B cell (primary cell): ENCODE data around the gene PI4KB. TPM values are rescaled to one million over a fixed set of nuclear protein-coding genes. Genes with fewer than 3 reads are reported as not detected.

Source experiments
- ATAC-seq: fragments of 200-7000 bp; cut with Tn5 transposase; one replicate; pipeline ENCODE4 v1.10.0; 2021; ENCODE audit warnings: low read depth, mild to moderate bottlenecking, moderate number of reproducible peaks, moderate library complexity
- CTCF ChIA-PET: fragments of 350-600 bp; sonication (Branson Sonifier 250); formaldehyde crosslinking; loops from one replicate; lab custom pipeline; 2021; ENCODE audit warnings: antibody characterized with exemption, inconsistent platforms; lab: Charles Lee
- POLR2A ChIA-PET: fragments of 350-600 bp; sonication (Branson Sonifier 250); formaldehyde crosslinking; loops from one replicate; lab custom pipeline; 2021; ENCODE audit warnings: antibody characterized with exemption; lab: Charles Lee
- DNase-seq: peaks from one replicate; pipeline ENCODE4 v3.0.0; 2013
- H2AFZ ChIP-seq: 2 replicates; pipeline ENCODE4 v1.6.1; 2012; ENCODE audit warnings: mild to moderate bottlenecking, low read depth, low read length; ENCODE audit not compliant: insufficient read depth, poor library complexity, severe bottlenecking
- H3K27ac ChIP-seq, 2 donors: 1 replicate in 1 of 2; 2 replicates in 1 of 2; pipeline ENCODE4 v1.5.1; 2012 to 2013; ENCODE audit warnings: low read length in 2 of 2, mild to moderate bottlenecking in 2 of 2, moderate library complexity in 1 of 2
- H3K27me3 ChIP-seq, 4 experiments: fragments of 200-600 bp in 1 of 4; sonication (generic) in 1 of 4; replicated peaks in 1 of 4; 1 replicate in 2 of 4; 2 replicates in 2 of 4; pipeline versions ENCODE4 v1.6.1 to v1.7.0; 2013 to 2016; ENCODE audit warnings: low read length in 3 of 4, mild to moderate bottlenecking in 2 of 4, mixed read lengths in 1 of 4, moderate library complexity in 1 of 4; ENCODE audit not compliant: insufficient read depth in 4 of 4, control insufficient read depth in 3 of 4; ENCODE audit errors: control extremely low read depth in 1 of 4
- H3K36me3 ChIP-seq, 2 experiments: replicated peaks in 1 of 2; 1 replicate in 1 of 2; 2 replicates in 1 of 2; pipeline versions ENCODE4 v1.6.1 to v1.7.1; 2013; ENCODE audit warnings: low read length in 1 of 2; ENCODE audit not compliant: insufficient read depth in 2 of 2, control insufficient read depth in 1 of 2; ENCODE audit errors: control extremely low read depth in 1 of 2, extremely low read depth in 1 of 2
- H3K4me1 ChIP-seq, 2 donors: fragments of 200-600 bp in 1 of 2; sonication (generic) in 1 of 2; 1 replicate in 1 of 2; 2 replicates in 1 of 2; pipeline versions ENCODE4 v1.5.1 to v1.6.1; 2013 to 2017; ENCODE audit warnings: low read length in 2 of 2; ENCODE audit not compliant: control insufficient read depth in 2 of 2, insufficient read depth in 2 of 2
- H3K4me2 ChIP-seq: replicated peaks from 2 replicates; pipeline ENCODE3; 2012; ENCODE audit warnings: mild to moderate bottlenecking, low read depth, low read length; ENCODE audit not compliant: poor library complexity, severe bottlenecking
- H3K4me3 ChIP-seq, 5 experiments: fragments of 200-600 bp in 1 of 5; sonication (generic) in 1 of 5; 1 replicate in 3 of 5; 2 replicates in 2 of 5; pipeline versions ENCODE4 v1.5.1 to v1.7.0; 2011 to 2016; ENCODE audit warnings: low read length in 4 of 5, mild to moderate bottlenecking in 4 of 5, low read depth in 2 of 5, control low read depth in 1 of 5, moderate library complexity in 1 of 5; ENCODE audit not compliant: insufficient read depth in 1 of 5; ENCODE audit errors: control extremely low read depth in 1 of 5, extremely low read depth in 1 of 5
- H3K79me2 ChIP-seq: fragments of 200-600 bp; sonication (generic); one replicate; pipeline ENCODE4 v1.6.0; 2016; ENCODE audit warnings: low read length; ENCODE audit not compliant: control insufficient read depth, insufficient read depth
- H3K9ac ChIP-seq: fragments of 200-600 bp; sonication (generic); 2 replicates; pipeline ENCODE4 v1.6.1; 2017; ENCODE audit warnings: mild to moderate bottlenecking, low read length, moderate library complexity
- H3K9me3 ChIP-seq, 3 donors: one replicate each; pipeline versions ENCODE4 v1.6.1 to v1.7.1; 2013; ENCODE audit warnings: low read length in 2 of 3; ENCODE audit not compliant: control insufficient read depth in 2 of 3, insufficient read depth in 1 of 3; ENCODE audit errors: control extremely low read depth in 1 of 3
- H4K20me1 ChIP-seq: 2 replicates; pipeline ENCODE4 v1.6.0; 2012; ENCODE audit warnings: mild to moderate bottlenecking, low read length; ENCODE audit not compliant: insufficient read depth, control insufficient read depth, poor library complexity, severe bottlenecking
- H3K27ac Mint-ChIP-seq: one replicate; pipeline ENCODE4 v1.8.0; 2021; ENCODE audit warnings: mixed read lengths
- H3K27me3 Mint-ChIP-seq: one replicate; pipeline ENCODE4 v1.8.0; 2021; ENCODE audit warnings: mixed read lengths
- H3K4me1 Mint-ChIP-seq: one replicate; pipeline ENCODE4 v1.8.0; 2021; ENCODE audit warnings: mixed read lengths
- H3K4me3 Mint-ChIP-seq: one replicate; pipeline ENCODE4 v1.8.0; 2021; ENCODE audit warnings: mixed read lengths
- H3K9me3 Mint-ChIP-seq: one replicate; pipeline ENCODE4 v1.8.0; 2022; ENCODE audit warnings: mixed read lengths; ENCODE audit not compliant: insufficient read depth
- EZH2 ChIP-seq: IDR thresholded peaks from 2 replicates; pipeline ENCODE4 v1.6.1; 2012; ENCODE audit warnings: borderline replicate concordance, low read depth, mild to moderate bottlenecking, moderate library complexity, low read length; ENCODE audit not compliant: insufficient read depth, poor library complexity, severe bottlenecking
- WGBS: methylation state at CpG from one replicate; pipeline ENCODE4 v1.1.5; 2013; ENCODE audit warnings: missing lambda C conversion rate; ENCODE audit not compliant: insufficient coverage; 5-methylcytosine and 5-hydroxymethylcytosine counted together
- intact Hi-C: fragments of 100-400 bp; cut with micrococcal nuclease; formaldehyde crosslinking; loops from one replicate; pipeline ENCODE4 v1.10.0; 2022
- polyA plus RNA-seq: library from polyadenylated mRNA; depleted of rRNA; stranded (reverse); fragments of >200 nt; gene quantifications from 2 replicates; pipeline ENCODE4 v1.2.3, GENCODE V29; 2012
- total RNA-seq, 2 donors: library from RNA; stranded (reverse); fragments of 120-200 nt in 1 of 2; gene quantifications; 1 replicate in 1 of 2; 2 replicates in 1 of 2; pipeline versions ENCODE4 v1.2.3 to v1.2.4, GENCODE V29; 2013 to 2022
- TF ChIP-seq, protein P1 (sequence below): fragments of 200-600 bp; IDR thresholded peaks from one replicate; pipeline ENCODE4 v1.8.0; 2022; ENCODE audit warnings: antibody characterized with exemption, mild to moderate bottlenecking

PI4KB gene
- total and polyA plus RNA-seq, 2 donors (not counting 1 experiment from before 2014, with no cell fraction given) = 110 to 138 TPM

DNA sequence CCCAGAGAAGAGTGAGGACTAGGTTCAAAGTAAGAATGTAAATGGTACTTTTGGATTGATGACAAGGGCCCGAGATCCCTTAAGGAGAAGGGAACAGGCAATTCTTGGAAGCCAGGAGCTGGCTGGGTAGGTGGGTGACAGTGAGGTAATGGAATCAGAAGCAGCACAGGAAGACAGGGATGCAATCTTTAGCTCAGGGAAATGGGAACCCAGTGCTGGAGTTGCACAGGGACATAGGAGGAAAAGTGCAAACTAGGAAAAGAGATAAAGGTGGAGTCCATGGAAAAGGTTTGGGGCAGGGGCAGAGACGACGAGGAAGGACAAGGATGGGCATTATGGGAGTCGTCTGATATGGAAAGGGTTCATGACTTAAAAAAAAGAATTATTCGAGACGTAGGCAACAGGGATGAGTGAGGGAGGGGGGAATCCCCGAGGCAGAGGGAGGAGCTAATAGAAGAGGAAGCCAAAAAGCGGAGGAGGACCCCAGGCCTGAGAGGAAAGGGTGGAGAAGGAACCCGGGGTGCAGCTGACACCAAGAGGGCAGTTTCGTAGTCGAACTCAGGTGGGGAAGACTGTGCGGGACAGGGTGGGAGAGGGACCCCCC lies 495 bp downstream of the PI4KB start:
- ChIA-PET POLR2A (interaction anchor here (0.5 to 2.1 kb wide), 10 partner anchors 18 to 1441 kb away, joined by 3 to 18 read pairs (median 5); partner anchors contain the start of genes PSMB4 and RFX5), CTCF (interaction anchor here (0.9 to 10.0 kb wide), 10 partner anchors 15 to 408 kb away, joined by 3 to 148 read pairs (median 4); partner anchors contain the start of genes PSMB4, VPS72 and ZNF687)
- intact Hi-C loops = loop anchor here (1.0 to 5.0 kb wide), 6 partner anchors 15 to 131 kb away; partner anchors contain the start of genes PIP5K1A, POGZ, PSMD4 and RFX5
- Histone ChIP-seq H3K36me3 (peaks cover 0 to 29% of the 10 kb centered on the region in 2 experiments), H3K4me3 (peak overlapping the region; percentile 72 to 99 (median 90)), H3K9ac (peak overlapping the region; percentile 90), H3K27ac (peak overlapping the region; percentile 87 to 89), H3K4me1 (peaks cover 21 to 26% of the 10 kb centered on the region in 2 donors), H3K4me2 (peak overlapping the region; percentile 90), H2AFZ (peak overlapping the region; percentile 90), H3K79me2 (peaks cover 82% of the 10 kb centered on the region), H3K9me3 (no peaks in the 10 kb centered on the region), H3K27me3 (no peaks in the 10 kb centered on the region), H4K20me1 (peaks cover 13% of the 10 kb centered on the region)
- Mint-ChIP-seq H3K4me1 (peaks cover 44% of the 10 kb centered on the region), H3K27me3 (no peaks in the 10 kb centered on the region), H3K4me3 (peak overlapping the region; percentile 93), H3K27ac (peak overlapping the region; percentile 96), H3K9me3 (no peaks in the 10 kb centered on the region)
- DNase-seq = peak; percentile 81
- 5% methylated on average over 8 of the region's 12 CpGs for WGBS
- TF ChIP-seq, protein P1, sequence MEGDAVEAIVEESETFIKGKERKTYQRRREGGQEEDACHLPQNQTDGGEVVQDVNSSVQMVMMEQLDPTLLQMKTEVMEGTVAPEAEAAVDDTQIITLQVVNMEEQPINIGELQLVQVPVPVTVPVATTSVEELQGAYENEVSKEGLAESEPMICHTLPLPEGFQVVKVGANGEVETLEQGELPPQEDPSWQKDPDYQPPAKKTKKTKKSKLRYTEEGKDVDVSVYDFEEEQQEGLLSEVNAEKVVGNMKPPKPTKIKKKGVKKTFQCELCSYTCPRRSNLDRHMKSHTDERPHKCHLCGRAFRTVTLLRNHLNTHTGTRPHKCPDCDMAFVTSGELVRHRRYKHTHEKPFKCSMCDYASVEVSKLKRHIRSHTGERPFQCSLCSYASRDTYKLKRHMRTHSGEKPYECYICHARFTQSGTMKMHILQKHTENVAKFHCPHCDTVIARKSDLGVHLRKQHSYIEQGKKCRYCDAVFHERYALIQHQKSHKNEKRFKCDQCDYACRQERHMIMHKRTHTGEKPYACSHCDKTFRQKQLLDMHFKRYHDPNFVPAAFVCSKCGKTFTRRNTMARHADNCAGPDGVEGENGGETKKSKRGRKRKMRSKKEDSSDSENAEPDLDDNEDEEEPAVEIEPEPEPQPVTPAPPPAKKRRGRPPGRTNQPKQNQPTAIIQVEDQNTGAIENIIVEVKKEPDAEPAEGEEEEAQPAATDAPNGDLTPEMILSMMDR = no peak
- no peak for TF ChIP-seq EZH2
- peak; percentile 43 for ATAC-seq
